Non-pigmented ciliary epithelial cell (primary cell): Measurements from ENCODE around the gene GOLGA6L9.
"Not testable (repeated sequence)": the region's sequence is repeated elsewhere in the genome, so short reads cannot be mapped to it uniquely, and the experiment has no call there.

Experiments used
- DNase-seq: peaks from one replicate; pipeline ENCODE4 v3.0.0-alpha.2; 2010; ENCODE audit warnings: low read depth

Gene GOLGA6L9

GRCh38 chr15:82469381-82469780 is 39.8 kb downstream of the GOLGA6L9 start:
- DNase-seq: not testable (repeated sequence)

GRCh38 chr15:82472269-82472982 is 42.8 kb downstream of the GOLGA6L9 start:
- not testable (repeated sequence) for DNase-seq

- DNase-seq: not testable (repeated sequence)
Measured at GRCh38 chr15:82474596-82475325, 45.1 kb downstream of the GOLGA6L9 start.

GRCh38 chr15:82475345-82475967 is 45.8 kb downstream of the GOLGA6L9 start:
- not testable (repeated sequence) for DNase-seq

- not testable (repeated sequence) for DNase-seq
Measured at GRCh38 chr15:82476697-82477342, 47.2 kb downstream of the GOLGA6L9 start.

- not testable (repeated sequence) for DNase-seq
Measured at GRCh38 chr15:82477343-82478057, 47.9 kb downstream of the GOLGA6L9 start.
